ENCODE measurements around the gene DNAH14. TPM values are rescaled to one million over a fixed set of nuclear protein-coding genes. Genes with fewer than 3 reads are reported as not detected.

The DNAH14 gene
- total RNA-seq, 1 donor: 31.8 TPM

DNA sequence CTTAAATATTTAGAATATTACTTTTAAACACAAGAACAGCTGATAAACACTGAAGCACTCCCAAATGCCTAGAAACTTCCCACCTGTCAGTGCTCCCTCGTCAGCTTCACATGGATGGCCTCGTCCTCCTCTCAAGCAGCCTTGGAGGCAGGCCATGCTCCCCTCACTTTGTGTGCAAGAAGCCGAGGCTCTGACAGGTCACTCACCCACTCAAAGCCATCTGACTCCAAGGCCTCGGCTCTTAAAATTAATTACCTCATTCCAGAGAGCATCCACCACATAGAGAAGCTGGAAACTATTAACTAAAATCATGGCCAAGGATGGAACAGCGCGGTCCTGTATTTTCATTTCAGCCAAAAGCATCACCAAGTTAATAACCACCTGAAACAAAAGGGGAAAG is 480.6 kb downstream of the DNAH14 start:
- Histone ChIP-seq H3K9me3 (ENCODE audit: low read depth, low read length) (no peaks in the 10 kb centered on the region), H3K4me1 (ENCODE audit: insufficient read depth, low read length) (no peaks in the 10 kb centered on the region), H3K4me3 (ENCODE audit: insufficient read depth, low read length) (no peak overlapping the region), H3K79me2 (ENCODE audit: insufficient read depth, low read length) (peaks cover 36% of the 10 kb centered on the region), H3K4me2 (ENCODE audit: insufficient read depth, low read length) (no peak overlapping the region), H4K20me1 (ENCODE audit: insufficient read depth, low read length) (no peaks in the 10 kb centered on the region), H3K36me3 (ENCODE audit: insufficient read depth, low read length) (peaks cover 76% of the 10 kb centered on the region), H3K27me3 (ENCODE audit: insufficient read depth, low read length) (no peaks in the 10 kb centered on the region), H3K27ac (ENCODE audit: low read depth, low read length) (no peak overlapping the region), H2AFZ (ENCODE audit: low read length) (no peak overlapping the region)
- TF ChIP-seq, protein P1, sequence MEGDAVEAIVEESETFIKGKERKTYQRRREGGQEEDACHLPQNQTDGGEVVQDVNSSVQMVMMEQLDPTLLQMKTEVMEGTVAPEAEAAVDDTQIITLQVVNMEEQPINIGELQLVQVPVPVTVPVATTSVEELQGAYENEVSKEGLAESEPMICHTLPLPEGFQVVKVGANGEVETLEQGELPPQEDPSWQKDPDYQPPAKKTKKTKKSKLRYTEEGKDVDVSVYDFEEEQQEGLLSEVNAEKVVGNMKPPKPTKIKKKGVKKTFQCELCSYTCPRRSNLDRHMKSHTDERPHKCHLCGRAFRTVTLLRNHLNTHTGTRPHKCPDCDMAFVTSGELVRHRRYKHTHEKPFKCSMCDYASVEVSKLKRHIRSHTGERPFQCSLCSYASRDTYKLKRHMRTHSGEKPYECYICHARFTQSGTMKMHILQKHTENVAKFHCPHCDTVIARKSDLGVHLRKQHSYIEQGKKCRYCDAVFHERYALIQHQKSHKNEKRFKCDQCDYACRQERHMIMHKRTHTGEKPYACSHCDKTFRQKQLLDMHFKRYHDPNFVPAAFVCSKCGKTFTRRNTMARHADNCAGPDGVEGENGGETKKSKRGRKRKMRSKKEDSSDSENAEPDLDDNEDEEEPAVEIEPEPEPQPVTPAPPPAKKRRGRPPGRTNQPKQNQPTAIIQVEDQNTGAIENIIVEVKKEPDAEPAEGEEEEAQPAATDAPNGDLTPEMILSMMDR (IDR thresholded peaks at IDR 0.05; ENCODE audit: extremely low read depth, low read depth, low read length): no peak
- DNase-seq (ENCODE audit: insufficient read length, low spot score, missing footprints): no peak

GRCh38 chr1:225412321-225412720 is 482.8 kb downstream of the DNAH14 start:
- Histone ChIP-seq H3K27me3 (ENCODE audit: insufficient read depth, low read length) (no peaks in the 10 kb centered on the region), H3K9me3 (ENCODE audit: low read depth, low read length) (no peaks in the 10 kb centered on the region), H3K4me1 (ENCODE audit: insufficient read depth, low read length) (no peaks in the 10 kb centered on the region), H3K4me3 (ENCODE audit: insufficient read depth, low read length) (no peak overlapping the region), H3K79me2 (ENCODE audit: insufficient read depth, low read length) (peaks cover 43% of the 10 kb centered on the region), H3K4me2 (ENCODE audit: insufficient read depth, low read length) (no peak overlapping the region), H4K20me1 (ENCODE audit: insufficient read depth, low read length) (peaks cover 5% of the 10 kb centered on the region), H3K27ac (ENCODE audit: low read depth, low read length) (no peak overlapping the region), H2AFZ (ENCODE audit: low read length) (no peak overlapping the region), H3K36me3 (ENCODE audit: insufficient read depth, low read length) (peaks cover 83% of the 10 kb centered on the region)
- TF ChIP-seq, protein P1 (IDR thresholded peaks at IDR 0.05; ENCODE audit: extremely low read depth, low read depth, low read length): no peak
- no peak for DNase-seq (ENCODE audit: insufficient read length, low spot score, missing footprints)

DNA sequence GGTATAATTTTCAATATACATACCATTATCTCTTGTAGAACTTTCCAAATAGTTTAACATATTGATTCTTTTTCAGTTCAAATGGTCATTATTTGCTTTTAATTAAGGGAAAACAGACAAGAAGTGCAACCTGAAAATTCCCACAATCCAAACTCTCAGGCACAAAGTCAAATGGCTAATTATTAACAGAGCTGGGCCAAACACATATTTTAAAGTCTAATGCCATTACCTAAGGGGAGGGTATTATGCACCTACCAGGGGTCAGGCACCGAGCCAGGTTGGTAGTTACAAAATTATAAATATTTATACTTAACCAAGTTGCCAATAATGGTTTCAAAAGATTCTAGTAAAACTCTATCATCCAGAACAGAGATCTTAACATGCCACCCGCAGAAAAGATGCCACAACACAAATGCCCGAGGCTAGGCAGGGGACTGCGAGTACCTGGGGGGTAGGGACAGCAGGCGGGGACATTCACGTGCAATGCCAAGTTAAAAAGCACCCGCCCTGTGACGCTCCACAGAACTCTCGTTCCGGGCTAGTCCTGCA is 483.4 kb downstream of the DNAH14 start:
- no peak overlapping the region for H3K4me2 ChIP-seq (ENCODE audit: insufficient read depth, low read length)
- no peaks in the 10 kb centered on the region for H3K9me3 ChIP-seq (ENCODE audit: low read depth, low read length)

GRCh38 chr1:225413708-225414375 is 484.4 kb downstream of the DNAH14 start:
- Histone ChIP-seq H3K79me2 (ENCODE audit: insufficient read depth, low read length) (peaks cover 47% of the 10 kb centered on the region), H3K27ac (ENCODE audit: low read depth, low read length) (no peak overlapping the region), H3K36me3 (ENCODE audit: insufficient read depth, low read length) (peaks cover 88% of the 10 kb centered on the region), H3K9me3 (ENCODE audit: low read depth, low read length) (no peaks in the 10 kb centered on the region), H4K20me1 (ENCODE audit: insufficient read depth, low read length) (peaks cover 5% of the 10 kb centered on the region), H3K4me2 (ENCODE audit: insufficient read depth, low read length) (no peak overlapping the region), H3K4me3 (ENCODE audit: insufficient read depth, low read length) (no peak overlapping the region), H2AFZ (ENCODE audit: low read length) (no peak overlapping the region), H3K4me1 (ENCODE audit: insufficient read depth, low read length) (no peaks in the 10 kb centered on the region), H3K27me3 (ENCODE audit: insufficient read depth, low read length) (no peaks in the 10 kb centered on the region)
- no peak for DNase-seq (ENCODE audit: insufficient read length, low spot score, missing footprints)
- TF ChIP-seq, protein P1 (IDR thresholded peaks at IDR 0.05; ENCODE audit: extremely low read depth, low read depth, low read length): no peak

More for the DNA sequence above, 483.4 kb downstream of the DNAH14 start:
- Histone ChIP-seq H3K27me3 (ENCODE audit: insufficient read depth, low read length) (no peaks in the 10 kb centered on the region), H3K27ac (ENCODE audit: low read depth, low read length) (no peak overlapping the region), H3K4me1 (ENCODE audit: insufficient read depth, low read length) (no peaks in the 10 kb centered on the region), H4K20me1 (ENCODE audit: insufficient read depth, low read length) (peaks cover 5% of the 10 kb centered on the region), H2AFZ (ENCODE audit: low read length) (no peak overlapping the region), H3K36me3 (ENCODE audit: insufficient read depth, low read length) (peaks cover 87% of the 10 kb centered on the region), H3K79me2 (ENCODE audit: insufficient read depth, low read length) (peaks cover 49% of the 10 kb centered on the region), H3K4me3 (ENCODE audit: insufficient read depth, low read length) (no peak overlapping the region)
- TF ChIP-seq, protein P1 (IDR thresholded peaks at IDR 0.05; ENCODE audit: extremely low read depth, low read depth, low read length): no peak
- DNase-seq (ENCODE audit: insufficient read length, low spot score, missing footprints): no peak

All from osteoblast (primary cell).